ENCODE results near the gene C6orf136. TPM values are rescaled to one million over a fixed set of nuclear protein-coding genes. Genes with fewer than 3 reads are reported as not detected.

Gene C6orf136
- 10 to 100 TPM in 1 of 4 donors, 1 to 10 TPM in 3; 4.7 to 11.2 (median 7.3) TPM for total RNA-seq

- TF ChIP-seq CTCF (IDR thresholded peaks at IDR 0.05), result no peak
- peak; percentile 89 for ATAC-seq (ENCODE audit: low FRiP score)
- peak; percentile 62 for DNase-seq (ENCODE audit: low spot score)
These were observed at the start of gene C6orf136 for GRCh38 chr6:30646450-30647241. TSS of gene C6orf136 (plus strand) at chr6:30647133. CDS start at chr6:30647232, 99 bp downstream.

- peak in 1 of 3 donors; percentile 53 for TF ChIP-seq CTCF (IDR thresholded peaks at IDR 0.05)
These were observed 49.4 kb upstream of the C6orf136 start for GRCh38 chr6:30597315-30598144.

GRCh38 chr6:30598912-30599624 lies 47.9 kb upstream of the C6orf136 start:
- no peak for TF ChIP-seq CTCF (IDR thresholded peaks at IDR 0.05)
- ATAC-seq (ENCODE audit: low FRiP score) (no peak), DNase-seq (ENCODE audit: low spot score) (no peak)

More at GRCh38 chr6:30597315-30598144, 49.4 kb upstream of the C6orf136 start:
- ATAC-seq (ENCODE audit: low FRiP score) (peak; percentile 76), DNase-seq (ENCODE audit: low spot score) (peak; percentile 97)

- DNase-seq (ENCODE audit: low spot score), result no peak
- ATAC-seq (ENCODE audit: low FRiP score), result no peak
- TF ChIP-seq CTCF (IDR thresholded peaks at IDR 0.05), result no peak
These were observed 47.2 kb upstream of the C6orf136 start for GRCh38 chr6:30599625-30600324.

- DNase-seq (ENCODE audit: low spot score) (no peak), ATAC-seq (ENCODE audit: low FRiP score) (no peak)
- TF ChIP-seq CTCF (IDR thresholded peaks at IDR 0.05), result no peak
These were observed 46.4 kb upstream of the C6orf136 start for GRCh38 chr6:30600451-30600961.

DNA sequence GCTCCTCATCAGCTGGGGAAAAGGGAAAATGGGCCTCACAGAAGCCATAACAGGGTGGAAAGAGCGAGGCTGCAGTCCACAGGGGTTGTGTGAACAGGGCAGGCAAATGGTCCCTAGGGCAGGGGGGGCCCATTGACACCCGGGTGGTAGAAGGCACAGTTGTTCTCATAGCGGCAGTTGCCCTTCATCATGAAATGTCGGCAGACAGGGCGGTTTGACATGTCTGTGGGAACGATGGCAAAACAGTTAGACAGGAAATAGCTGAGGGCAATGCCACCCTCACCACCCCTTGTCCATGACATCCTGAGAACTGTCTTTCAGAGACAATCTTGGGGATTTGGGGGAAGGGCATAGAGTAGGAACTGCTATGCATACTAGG lies 45.5 kb upstream of the C6orf136 start:
- ATAC-seq (ENCODE audit: low FRiP score), result no peak
- no peak for TF ChIP-seq CTCF (IDR thresholded peaks at IDR 0.05)
- no peak for DNase-seq (ENCODE audit: low spot score)
